Inflammatory macrophage treated with lipopolysaccharide for 4 hours (primary cell): ENCODE data around the gene NGLY1.
A peak's percentile ranks its signal among the peaks of the same experiment; 100 is the strongest.

ENCODE experiments used
- DNase-seq: peaks from one replicate; pipeline ENCODE4 v3.0.0-alpha.2; 2020

Gene NGLY1

DNA sequence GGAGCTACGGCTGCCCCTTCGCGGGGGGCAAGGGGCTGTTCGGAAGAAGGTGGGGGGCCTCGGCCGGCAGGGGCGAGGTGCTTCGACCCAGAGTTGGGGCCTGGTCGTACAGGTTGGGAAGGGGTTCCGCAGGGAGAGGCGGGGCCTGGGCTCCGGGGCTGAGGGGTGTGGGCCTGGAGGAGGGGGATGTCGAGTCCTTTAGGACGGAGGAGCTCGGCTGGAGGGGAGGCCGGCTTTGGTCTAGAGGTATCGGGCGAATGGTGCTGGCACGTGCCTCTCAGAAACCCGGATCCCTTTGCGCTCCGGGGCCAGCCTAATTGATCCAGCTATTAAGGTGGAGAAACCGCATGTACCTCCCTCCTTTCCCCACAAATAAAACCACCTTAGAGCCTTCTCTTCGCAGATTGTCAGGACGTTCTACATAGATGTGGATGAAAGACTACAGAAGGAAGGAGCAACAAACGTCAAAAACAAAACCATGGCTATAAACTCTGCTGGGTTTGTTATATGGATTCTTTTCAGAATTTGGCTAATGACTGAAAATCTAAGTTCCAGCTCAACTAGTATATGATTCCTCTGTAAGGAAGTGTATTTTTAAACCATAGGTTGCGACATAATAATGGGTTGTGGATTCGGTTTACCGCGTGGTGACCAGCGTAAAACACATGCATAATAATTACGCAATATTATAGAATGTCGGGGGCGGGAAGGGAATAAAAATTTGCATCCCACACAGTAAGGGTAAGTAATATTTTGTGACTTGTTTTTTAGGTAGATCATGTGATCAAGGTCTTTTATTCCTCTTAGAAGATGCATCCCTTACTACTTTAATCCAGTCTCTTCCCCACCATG, 644 bp upstream of the NGLY1 start:
- DNase-seq, result peak; percentile 80

GRCh38 chr3:25782636-25782937, 656 bp downstream of the NGLY1 start:
- no peak for DNase-seq

GRCh38 chr3:25781758-25782594, 1.3 kb downstream of the NGLY1 start:
- no peak for DNase-seq

DNA sequence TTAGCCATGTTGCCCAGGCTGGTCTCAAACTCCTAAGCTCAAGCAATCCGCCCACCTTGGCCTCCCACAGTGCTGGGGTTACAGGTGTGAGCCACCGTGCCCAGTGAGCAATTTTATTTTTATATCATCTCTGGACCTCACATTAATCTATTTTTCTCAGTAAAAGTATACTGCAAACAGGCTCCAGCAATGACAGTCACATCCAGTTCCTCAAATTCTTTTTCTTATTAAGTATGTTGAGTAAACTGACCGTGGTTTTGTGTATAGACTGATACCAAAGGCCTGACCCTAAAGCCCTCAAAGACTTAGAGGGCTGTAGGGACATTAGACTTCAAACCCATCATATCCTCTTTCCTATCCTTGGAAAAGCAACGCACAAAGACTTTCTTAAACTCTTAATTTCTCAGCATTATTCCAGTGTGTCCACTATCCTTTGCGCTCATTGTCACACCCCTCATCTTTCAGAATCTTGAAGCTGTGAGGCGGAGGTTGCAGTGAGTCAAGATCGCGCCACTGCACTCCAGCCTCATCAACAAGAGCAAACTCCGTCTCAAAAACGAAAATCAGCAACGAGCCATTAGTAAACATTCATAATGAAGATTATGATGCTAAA, 2.0 kb downstream of the NGLY1 start:
- peak; percentile 13 for DNase-seq

DNA sequence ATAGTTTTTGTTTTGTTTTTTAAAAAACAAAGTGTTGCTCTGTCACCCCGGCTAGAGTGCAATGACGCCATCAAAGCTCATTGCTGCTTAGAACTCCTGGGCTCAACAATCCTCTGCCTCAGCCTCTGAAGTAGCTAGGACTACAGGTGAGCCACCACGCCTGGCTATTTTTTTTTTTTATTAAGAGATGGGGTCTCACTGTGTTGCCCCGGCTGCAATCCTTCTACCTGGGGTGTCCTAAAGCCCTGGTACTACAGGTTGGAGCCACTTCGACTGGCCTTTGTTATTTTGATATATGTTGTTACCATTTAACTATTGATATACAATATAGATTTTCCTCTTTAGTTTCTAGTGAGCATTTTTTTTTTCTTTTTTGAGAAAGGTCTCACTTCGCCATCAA, 2.6 kb downstream of the NGLY1 start:
- DNase-seq, result no peak

DNA sequence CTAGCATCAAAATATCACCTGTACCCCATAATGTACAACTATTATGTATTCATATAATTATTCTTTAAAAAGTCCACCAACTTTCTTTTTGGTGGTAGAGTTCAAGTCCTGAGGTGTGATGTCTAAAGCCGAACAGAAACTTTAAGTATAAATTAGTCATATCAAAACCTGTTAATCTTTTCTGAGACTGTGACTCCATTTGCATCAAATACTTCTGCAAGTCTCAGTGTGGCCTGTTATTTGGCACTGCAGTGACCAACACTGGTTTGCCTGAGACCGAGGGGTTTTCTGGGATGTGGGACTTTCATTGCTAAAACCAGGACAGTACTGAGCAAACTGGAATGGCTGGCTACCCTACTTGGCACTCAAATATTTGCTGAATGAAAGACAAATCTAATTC, 7.3 kb downstream of the NGLY1 start:
- DNase-seq, result no peak

GRCh38 chr3:25768851-25769250, 14.4 kb downstream of the NGLY1 start:
- DNase-seq, result peak; percentile 32

DNA sequence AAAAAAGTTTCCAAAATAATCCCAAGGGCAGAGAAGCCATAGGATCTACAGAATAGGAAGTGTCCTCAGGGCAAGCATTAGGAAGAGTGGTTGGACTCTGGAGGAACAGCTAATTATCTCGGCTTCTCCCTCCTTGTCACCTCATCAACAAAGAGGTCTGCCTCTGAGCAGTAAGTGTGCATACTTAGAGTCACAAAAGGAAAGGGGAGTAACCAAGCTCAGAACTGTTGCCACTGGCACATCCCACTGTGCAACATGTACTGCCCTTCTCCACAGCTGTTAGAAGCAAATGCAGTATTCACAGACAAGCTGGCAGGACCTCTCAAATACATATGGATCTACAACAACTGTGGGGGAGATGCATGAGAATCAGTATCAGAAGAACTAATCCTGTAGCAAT, 31.5 kb downstream of the NGLY1 start:
- DNase-seq, result no peak

- DNase-seq, result no peak
Observed at GRCh38 chr3:25751048-25751447, 32.2 kb downstream of the NGLY1 start.

DNA sequence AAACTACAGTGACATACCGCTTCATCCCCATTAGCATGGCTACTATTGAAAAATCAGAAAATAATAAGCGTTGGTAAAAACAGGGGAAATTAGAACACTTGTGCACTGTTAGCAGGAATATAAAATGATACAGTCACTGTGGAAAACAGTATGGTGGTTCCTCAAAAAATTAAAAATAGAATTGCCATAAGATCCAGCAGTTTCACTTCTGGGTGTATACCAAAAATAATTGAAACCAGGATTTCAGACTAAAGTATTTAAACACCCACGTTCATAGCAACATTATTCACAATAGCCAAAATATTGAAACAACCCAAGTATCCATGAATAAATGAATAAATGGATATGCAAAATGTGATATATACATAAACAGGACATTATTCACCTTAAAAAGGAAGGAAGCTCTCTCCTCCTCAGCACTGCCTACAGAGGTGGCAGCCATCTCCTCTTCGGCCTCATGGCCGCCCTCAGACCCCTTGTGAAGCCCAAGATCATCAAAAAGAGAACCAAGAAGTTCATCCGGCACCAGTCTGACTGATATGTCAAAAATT, 34.1 kb downstream of the NGLY1 start:
- DNase-seq, result peak; percentile 48

- DNase-seq, result no peak
Observed at GRCh38 chr3:25748189-25748588, 35.1 kb downstream of the NGLY1 start.

DNA sequence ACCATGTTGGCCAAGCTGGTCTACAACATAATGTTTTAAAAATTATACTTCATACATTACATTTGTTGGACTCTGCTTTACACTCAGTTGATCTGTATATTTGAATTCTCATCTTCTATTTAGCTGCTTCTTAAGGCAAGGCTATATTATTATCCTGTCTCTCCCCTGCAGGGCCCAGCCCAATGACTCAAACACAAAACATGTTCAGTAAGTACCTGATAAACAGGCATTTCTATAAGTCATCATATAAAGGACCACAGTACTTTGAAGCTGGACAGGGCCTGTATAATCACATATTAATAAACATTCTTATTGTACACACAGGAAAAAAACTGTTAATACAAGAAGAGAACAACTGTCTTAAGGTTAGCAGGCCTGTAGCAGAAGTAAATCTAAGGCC, 36.2 kb downstream of the NGLY1 start:
- no peak for DNase-seq

GRCh38 chr3:25744470-25744869, 38.8 kb downstream of the NGLY1 start:
- DNase-seq, result peak; percentile 22

DNA sequence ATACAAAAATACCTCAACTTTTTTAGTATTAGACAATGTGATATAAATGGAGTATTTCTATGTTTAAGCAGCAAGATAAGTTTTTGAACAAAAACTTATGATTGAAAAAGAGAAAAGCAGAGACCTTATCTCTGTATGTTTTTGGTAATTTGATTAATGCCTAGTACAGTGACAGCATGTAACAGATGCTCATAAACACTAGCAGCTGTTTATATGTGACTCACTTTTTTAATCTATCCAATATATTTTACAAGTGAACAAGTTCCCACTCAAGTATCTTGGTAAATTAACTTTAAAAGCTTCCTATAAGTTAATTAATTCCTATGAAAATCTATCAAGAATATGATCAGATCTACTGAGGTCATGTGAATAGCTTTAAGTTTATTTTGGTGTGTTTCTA, 55.1 kb downstream of the NGLY1 start:
- no peak for DNase-seq

DNA sequence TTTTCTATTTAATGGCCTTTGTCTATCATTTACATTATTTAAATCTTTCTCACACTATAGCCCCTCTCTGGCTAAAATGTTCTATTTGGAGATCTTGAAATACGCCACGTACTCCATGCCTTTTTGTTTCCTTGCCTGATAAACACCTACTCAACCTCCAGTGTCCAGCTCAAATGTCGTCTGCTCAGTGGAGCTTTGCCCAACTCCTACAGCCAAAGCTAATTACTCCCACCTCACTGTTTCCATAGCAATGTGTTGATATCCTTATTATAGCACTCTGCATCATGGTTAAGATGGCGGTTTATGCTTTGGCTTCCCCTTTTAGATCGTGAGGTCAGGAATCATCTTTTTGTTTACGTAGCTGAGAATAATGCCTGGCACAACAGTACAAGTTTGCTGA, 55.9 kb downstream of the NGLY1 start:
- DNase-seq, result no peak

GRCh38 chr3:25725810-25726209, 57.4 kb downstream of the NGLY1 start:
- no peak for DNase-seq

- DNase-seq, result no peak
Observed at GRCh38 chr3:25724948-25725645, 58.1 kb downstream of the NGLY1 start.

DNA sequence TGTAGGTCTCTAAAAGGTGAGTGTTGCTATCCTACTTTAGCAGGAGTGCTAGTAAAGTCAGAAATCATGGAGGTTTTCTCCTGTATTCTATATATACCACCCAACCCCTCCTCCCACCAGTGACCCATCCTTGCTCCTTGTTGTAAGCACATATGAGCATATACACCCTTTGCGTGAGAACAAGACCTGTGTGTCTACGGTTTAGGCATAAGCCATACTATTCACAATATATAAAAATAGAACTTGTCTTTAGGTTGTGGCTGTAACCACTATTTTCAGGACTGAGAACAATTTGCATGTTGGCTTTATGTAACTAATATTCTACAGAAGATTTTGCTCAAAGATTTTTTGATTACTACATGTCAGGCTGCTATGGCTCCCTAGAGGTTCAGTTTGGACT, 59.4 kb downstream of the NGLY1 start:
- DNase-seq, result no peak

DNA sequence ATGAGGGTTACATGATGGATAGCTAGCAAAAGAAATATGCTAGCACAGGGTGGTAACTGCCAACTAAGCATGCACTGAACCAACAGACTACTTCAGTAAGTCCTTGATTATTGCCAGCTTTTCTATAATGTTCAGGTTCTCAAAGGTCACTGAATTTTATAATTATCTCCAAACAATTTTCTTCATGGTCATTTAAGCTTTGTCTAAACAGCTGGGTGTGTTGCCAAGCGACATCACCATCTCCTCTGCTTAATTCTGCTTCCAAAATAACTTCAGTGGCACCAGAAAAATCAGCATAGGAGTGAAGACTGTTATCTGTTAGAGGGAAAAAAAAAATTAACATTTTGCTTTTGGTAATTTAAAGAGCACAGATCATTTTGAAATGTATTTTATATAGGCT, 63.9 kb downstream of the NGLY1 start:
- no peak for DNase-seq

- DNase-seq, result no peak
Observed at GRCh38 chr3:25713341-25713985, 69.8 kb downstream of the NGLY1 start.

DNA sequence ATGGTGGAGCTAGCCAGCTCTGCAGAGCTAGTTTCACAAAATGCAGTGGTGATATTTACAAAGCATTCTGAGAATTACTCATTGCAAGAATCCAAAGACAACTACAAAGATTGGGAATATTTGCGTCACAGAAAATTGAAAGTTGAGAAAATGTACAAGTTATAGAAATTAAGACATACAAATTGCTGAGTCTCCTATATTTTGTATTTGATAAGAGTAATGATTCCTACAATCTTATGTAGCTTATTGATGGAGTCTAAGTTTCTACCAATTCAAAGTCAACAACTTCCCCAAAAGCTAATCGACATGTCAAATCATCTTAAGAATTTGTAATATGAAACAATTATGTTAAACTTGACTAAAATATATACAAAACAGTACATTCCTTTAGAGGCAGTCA, 72.2 kb downstream of the NGLY1 start:
- no peak for DNase-seq

DNA sequence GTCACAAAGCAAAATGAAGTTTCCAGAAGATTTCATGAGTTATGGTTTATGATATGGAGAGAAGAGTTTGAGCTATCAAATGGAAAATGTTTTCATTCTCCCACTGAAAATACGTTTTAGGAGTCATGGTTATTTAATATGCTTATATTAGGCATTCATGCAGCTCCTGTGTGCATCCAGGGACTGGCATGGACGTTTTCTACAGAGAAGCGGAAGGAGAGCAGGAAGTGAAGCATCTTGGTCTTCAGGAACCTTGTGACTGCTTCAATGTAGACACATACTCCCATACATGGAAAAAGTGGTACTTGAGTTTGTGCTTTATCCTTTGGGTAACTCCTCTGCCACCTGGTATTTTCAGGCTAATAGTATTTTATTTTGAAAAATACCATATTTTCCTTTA, 75.2 kb downstream of the NGLY1 start:
- DNase-seq, result no peak
